Activated T-helper 17 cell treated with anti-CD3 and anti-CD28 coated beads, Interleukin-2, amount 50 U/mL, for 72 hours (primary cell): Measurements from ENCODE around the gene CPS1. TPM values are rescaled to one million over a fixed set of nuclear protein-coding genes. Genes with fewer than 3 reads are reported as not detected.

Experiments used
- ATAC-seq: fragments of 150-1000 bp; cut with Tn5 transposase; replicated peaks from 2 replicates; pipeline ENCODE4 v1.10.0; 2021; ENCODE audit warnings: mild to moderate bottlenecking, moderate library complexity
- H3K27ac Mint-ChIP-seq: one replicate; pipeline ENCODE4 v1.8.0; 2022; ENCODE audit warnings: mixed read lengths
- H3K27me3 Mint-ChIP-seq: one replicate; pipeline ENCODE4 v1.8.0; 2022; ENCODE audit warnings: mixed read lengths
- H3K36me3 Mint-ChIP-seq: one replicate; pipeline ENCODE4 v1.8.0; 2022; ENCODE audit warnings: low read depth, mild to moderate bottlenecking, mixed read lengths
- H3K4me1 Mint-ChIP-seq: one replicate; pipeline ENCODE4 v1.8.0; 2022; ENCODE audit warnings: mixed read lengths
- H3K4me3 Mint-ChIP-seq: one replicate; pipeline ENCODE4 v1.8.0; 2022; ENCODE audit warnings: mild to moderate bottlenecking, mixed read lengths
- H3K9me3 Mint-ChIP-seq: one replicate; pipeline ENCODE4 v1.8.0; 2022; ENCODE audit warnings: mixed read lengths
- total RNA-seq, 2 donors: library from RNA; stranded (reverse); gene quantifications; one replicate each; pipeline ENCODE4 v1.2.3, GENCODE V29; 2022

CPS1 gene
- total RNA-seq, 2 donors from 2014 or later = 0.76 to 1.3 TPM

- no peak overlapping the region for H3K4me3 Mint-ChIP-seq
Measured at GRCh38 chr2:210559182-210559581, 2.8 kb downstream of the CPS1 start.

GRCh38 chr2:210561475-210561874, 5.1 kb downstream of the CPS1 start:
- Mint-ChIP-seq H3K9me3 (no peaks in the 10 kb centered on the region), H3K4me3 (no peak overlapping the region), H3K27ac (no peak overlapping the region), H3K27me3 (no peaks in the 10 kb centered on the region), H3K36me3 (no peaks in the 10 kb centered on the region), H3K4me1 (no peaks in the 10 kb centered on the region)
- ATAC-seq = no peak

More at GRCh38 chr2:210559182-210559581, 2.8 kb downstream of the CPS1 start:
- no peaks in the 10 kb centered on the region for H3K27me3 Mint-ChIP-seq
- H3K4me1 Mint-ChIP-seq = no peaks in the 10 kb centered on the region
- H3K9me3 Mint-ChIP-seq = no peaks in the 10 kb centered on the region
- no peak for ATAC-seq
- no peaks in the 10 kb centered on the region for H3K36me3 Mint-ChIP-seq
- no peak overlapping the region for H3K27ac Mint-ChIP-seq

GRCh38 chr2:210562091-210562490, 5.7 kb downstream of the CPS1 start:
- no peaks in the 10 kb centered on the region for H3K27me3 Mint-ChIP-seq
- ATAC-seq = no peak
- no peaks in the 10 kb centered on the region for H3K36me3 Mint-ChIP-seq
- H3K4me1 Mint-ChIP-seq = no peaks in the 10 kb centered on the region
- H3K27ac Mint-ChIP-seq = no peak overlapping the region
- H3K9me3 Mint-ChIP-seq = no peaks in the 10 kb centered on the region
- no peak overlapping the region for H3K4me3 Mint-ChIP-seq

DNA sequence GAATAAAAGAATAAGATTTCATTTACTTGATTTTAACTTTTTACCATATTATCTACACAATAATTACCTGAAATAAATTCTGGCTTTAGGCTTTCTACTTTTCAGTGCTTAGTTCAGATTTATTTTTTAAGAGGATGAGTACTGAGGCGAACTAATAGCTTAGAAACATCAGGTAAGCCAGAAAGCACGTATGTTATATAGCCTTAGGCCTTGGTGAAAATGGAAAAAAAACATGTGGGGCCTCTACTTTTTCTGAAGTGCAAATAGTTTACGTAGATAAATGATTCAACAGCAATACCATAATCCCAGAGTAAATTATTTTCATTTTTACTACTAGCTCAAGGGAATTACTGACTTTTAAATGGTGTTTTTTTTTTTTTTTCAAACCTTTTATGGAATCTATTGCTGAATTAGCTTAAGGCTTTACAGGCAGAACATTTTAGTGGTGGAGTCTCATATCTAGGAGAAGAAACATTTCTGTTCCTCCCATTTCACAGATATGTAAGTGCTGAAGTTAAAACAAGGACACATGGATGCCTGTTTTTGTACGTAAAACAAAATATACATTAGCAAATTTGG, 6.2 kb downstream of the CPS1 start:
- H3K4me1 Mint-ChIP-seq = no peaks in the 10 kb centered on the region
- H3K36me3 Mint-ChIP-seq = no peaks in the 10 kb centered on the region

DNA sequence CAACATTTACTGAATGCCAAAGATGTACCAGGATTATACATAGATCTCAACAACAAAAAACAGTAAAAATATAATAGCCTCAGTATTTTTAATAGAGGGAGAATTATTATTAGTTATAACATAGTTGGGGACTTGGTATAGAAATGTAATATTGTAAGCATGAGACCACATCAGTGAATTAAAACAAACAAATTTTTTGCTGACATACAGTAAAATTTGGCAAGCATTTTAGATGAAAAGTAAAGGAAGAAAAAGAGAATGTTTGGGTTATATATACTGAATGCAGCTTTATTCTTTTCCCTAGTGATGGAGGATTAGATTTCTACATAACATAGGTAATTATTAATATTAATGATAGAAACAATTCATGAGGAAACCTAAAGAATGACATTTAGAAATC, 10.9 kb downstream of the CPS1 start:
- Mint-ChIP-seq H3K4me3 (no peak overlapping the region), H3K36me3 (no peaks in the 10 kb centered on the region), H3K27ac (no peak overlapping the region), H3K27me3 (peaks cover 15% of the 10 kb centered on the region), H3K9me3 (no peaks in the 10 kb centered on the region), H3K4me1 (no peaks in the 10 kb centered on the region)
- ATAC-seq = no peak

More for the DNA sequence above, 6.2 kb downstream of the CPS1 start:
- no peak overlapping the region for H3K4me3 Mint-ChIP-seq
- H3K27me3 Mint-ChIP-seq = no peaks in the 10 kb centered on the region
- no peak for ATAC-seq
- H3K27ac Mint-ChIP-seq = no peak overlapping the region
- no peaks in the 10 kb centered on the region for H3K9me3 Mint-ChIP-seq

- Mint-ChIP-seq H3K36me3 (no peaks in the 10 kb centered on the region), H3K9me3 (no peaks in the 10 kb centered on the region), H3K27ac (no peak overlapping the region), H3K4me3 (no peak overlapping the region), H3K4me1 (no peaks in the 10 kb centered on the region), H3K27me3 (peaks cover 15% of the 10 kb centered on the region)
- ATAC-seq = no peak
Measured at GRCh38 chr2:210568108-210568507, 11.7 kb downstream of the CPS1 start.

- ATAC-seq = peak; percentile 39
- no peaks in the 10 kb centered on the region for H3K9me3 Mint-ChIP-seq
- no peaks in the 10 kb centered on the region for H3K27me3 Mint-ChIP-seq
- H3K27ac Mint-ChIP-seq = no peak overlapping the region
- H3K36me3 Mint-ChIP-seq = no peaks in the 10 kb centered on the region
- no peaks in the 10 kb centered on the region for H3K4me1 Mint-ChIP-seq
- H3K4me3 Mint-ChIP-seq = no peak overlapping the region
Measured at GRCh38 chr2:210577263-210578071, 21.1 kb downstream of the CPS1 start.

GRCh38 chr2:210584834-210585233, 28.4 kb downstream of the CPS1 start:
- no peak for ATAC-seq
- Mint-ChIP-seq H3K27me3 (no peaks in the 10 kb centered on the region), H3K9me3 (no peaks in the 10 kb centered on the region), H3K4me1 (no peaks in the 10 kb centered on the region), H3K27ac (no peak overlapping the region), H3K4me3 (no peak overlapping the region), H3K36me3 (no peaks in the 10 kb centered on the region)

- ATAC-seq = no peak
- Mint-ChIP-seq H3K27me3 (no peaks in the 10 kb centered on the region), H3K4me1 (no peaks in the 10 kb centered on the region), H3K9me3 (no peaks in the 10 kb centered on the region), H3K27ac (no peak overlapping the region), H3K4me3 (no peak overlapping the region), H3K36me3 (no peaks in the 10 kb centered on the region)
Measured at GRCh38 chr2:210586381-210586780, 30.0 kb downstream of the CPS1 start.

GRCh38 chr2:210591663-210592062, 35.3 kb downstream of the CPS1 start:
- Mint-ChIP-seq H3K27ac (no peak overlapping the region), H3K4me3 (no peak overlapping the region), H3K27me3 (no peaks in the 10 kb centered on the region), H3K36me3 (no peaks in the 10 kb centered on the region), H3K9me3 (no peaks in the 10 kb centered on the region), H3K4me1 (no peaks in the 10 kb centered on the region)
- no peak for ATAC-seq

DNA sequence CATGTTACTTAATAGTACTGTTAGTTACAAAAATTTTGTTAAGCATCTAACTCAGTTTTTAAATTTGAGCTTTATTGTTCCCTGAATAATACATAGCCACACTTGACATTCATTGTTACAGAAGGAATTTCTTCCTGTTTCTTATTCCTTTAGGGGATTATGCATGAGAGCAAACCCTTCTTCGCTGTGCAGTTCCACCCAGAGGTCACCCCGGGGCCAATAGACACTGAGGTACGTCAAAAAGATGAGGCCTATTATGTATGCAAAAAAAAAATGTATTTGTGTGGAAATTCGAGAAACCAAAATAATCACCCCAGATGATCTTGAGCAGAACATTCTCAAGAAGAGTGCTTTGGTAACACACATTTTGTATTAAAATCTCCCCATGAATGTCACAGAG, 36.3 kb downstream of the CPS1 start:
- H3K27me3 Mint-ChIP-seq = no peaks in the 10 kb centered on the region
- H3K36me3 Mint-ChIP-seq = no peaks in the 10 kb centered on the region
- H3K4me1 Mint-ChIP-seq = no peaks in the 10 kb centered on the region
- H3K4me3 Mint-ChIP-seq = no peak overlapping the region
- H3K27ac Mint-ChIP-seq = no peak overlapping the region
- no peak for ATAC-seq
- no peaks in the 10 kb centered on the region for H3K9me3 Mint-ChIP-seq

GRCh38 chr2:210593166-210593565, 36.8 kb downstream of the CPS1 start:
- Mint-ChIP-seq H3K9me3 (no peaks in the 10 kb centered on the region), H3K4me3 (no peak overlapping the region), H3K27ac (no peak overlapping the region), H3K36me3 (no peaks in the 10 kb centered on the region), H3K4me1 (no peaks in the 10 kb centered on the region), H3K27me3 (no peaks in the 10 kb centered on the region)
- ATAC-seq = no peak

- H3K4me1 Mint-ChIP-seq = no peaks in the 10 kb centered on the region
- H3K27ac Mint-ChIP-seq = no peak overlapping the region
- no peaks in the 10 kb centered on the region for H3K27me3 Mint-ChIP-seq
- H3K36me3 Mint-ChIP-seq = no peaks in the 10 kb centered on the region
- no peak overlapping the region for H3K4me3 Mint-ChIP-seq
- H3K9me3 Mint-ChIP-seq = no peaks in the 10 kb centered on the region
- ATAC-seq = no peak
Measured at GRCh38 chr2:210598219-210598618, 41.8 kb downstream of the CPS1 start.

DNA sequence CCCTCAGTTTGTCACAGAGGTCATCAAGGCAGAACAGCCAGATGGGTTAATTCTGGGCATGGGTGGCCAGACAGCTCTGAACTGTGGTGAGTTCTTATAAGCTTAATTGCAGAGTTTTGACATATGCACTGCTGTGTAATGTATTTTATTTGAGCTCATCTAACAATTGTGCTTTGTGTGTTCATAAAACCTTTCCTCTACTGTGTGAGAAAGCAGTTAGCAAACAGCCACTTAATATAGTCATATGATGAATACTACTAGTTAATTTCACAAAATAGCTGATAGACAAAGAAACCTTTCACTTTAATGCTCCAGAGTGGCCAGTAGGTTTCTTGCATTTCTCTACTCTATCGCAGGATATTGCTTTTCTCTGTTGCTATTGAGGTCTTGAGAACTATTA, 43.1 kb downstream of the CPS1 start:
- ATAC-seq = no peak
- H3K36me3 Mint-ChIP-seq = no peaks in the 10 kb centered on the region
- no peak overlapping the region for H3K4me3 Mint-ChIP-seq
- H3K27me3 Mint-ChIP-seq = no peaks in the 10 kb centered on the region
- H3K27ac Mint-ChIP-seq = no peak overlapping the region
- no peaks in the 10 kb centered on the region for H3K4me1 Mint-ChIP-seq
- H3K9me3 Mint-ChIP-seq = no peaks in the 10 kb centered on the region

DNA sequence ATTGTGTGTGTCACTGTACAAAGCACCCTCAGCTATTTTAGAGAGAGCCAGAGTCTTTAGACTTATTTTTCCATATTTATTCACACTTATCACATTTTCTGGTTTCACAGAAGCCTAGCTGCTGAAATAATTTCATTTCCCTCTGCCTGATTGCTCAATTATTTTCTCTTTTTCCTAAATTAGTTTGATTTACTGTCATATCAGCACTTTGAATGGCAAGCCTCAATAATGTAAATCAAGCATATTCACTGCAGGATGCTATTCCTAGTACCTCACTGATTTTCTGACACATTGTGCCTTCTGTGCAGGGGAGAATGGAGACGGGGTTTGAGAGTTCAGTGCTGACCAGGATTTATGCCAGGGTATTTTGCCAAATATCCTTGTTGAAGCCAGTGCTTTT, 48.3 kb downstream of the CPS1 start:
- Mint-ChIP-seq H3K27me3 (no peaks in the 10 kb centered on the region), H3K9me3 (no peaks in the 10 kb centered on the region), H3K27ac (no peak overlapping the region), H3K36me3 (no peaks in the 10 kb centered on the region), H3K4me3 (no peak overlapping the region), H3K4me1 (no peaks in the 10 kb centered on the region)
- no peak for ATAC-seq
